H9 (cell line): ENCODE measurements around the gene FCSK. TPM values are rescaled to one million over a fixed set of nuclear protein-coding genes. Genes with fewer than 3 reads are reported as not detected.

Source experiments
- DNase-seq: peaks from one replicate; pipeline ENCODE4 v3.0.0-alpha.2; 2017
- H2AFZ ChIP-seq: one replicate; pipeline ENCODE4 v1.6.1; 2013; ENCODE audit warnings: mild to moderate bottlenecking, low read length, control low read depth, moderate library complexity
- H2AK5ac ChIP-seq: 2 replicates; pipeline ENCODE4 v1.6.1; 2013; ENCODE audit warnings: low read length, control low read depth, mixed read lengths; ENCODE audit not compliant: insufficient read length
- H2BK120ac ChIP-seq: one replicate; pipeline ENCODE4 v1.6.1; 2013; ENCODE audit warnings: low read depth, mild to moderate bottlenecking, low read length, control low read depth, inconsistent platforms; ENCODE audit not compliant: poor library complexity, severe bottlenecking
- H2BK12ac ChIP-seq: 2 replicates; pipeline ENCODE4 v1.6.1; 2013; ENCODE audit warnings: low read length, control low read depth, mixed read lengths, low read depth; ENCODE audit not compliant: insufficient read length
- H2BK15ac ChIP-seq: 2 replicates; pipeline ENCODE4 v1.6.1; 2013; ENCODE audit warnings: low read depth, low read length, control low read depth
- H2BK20ac ChIP-seq: one replicate; pipeline ENCODE4 v1.6.1; 2013; ENCODE audit warnings: low read depth, mild to moderate bottlenecking, low read length, control low read depth, inconsistent platforms; ENCODE audit not compliant: poor library complexity, severe bottlenecking
- H2BK5ac ChIP-seq: 2 replicates; pipeline ENCODE4 v1.6.1; 2013; ENCODE audit warnings: low read length, control low read depth, mixed read lengths; ENCODE audit not compliant: insufficient read length
- H3K14ac ChIP-seq: 2 replicates; pipeline ENCODE4 v1.6.1; 2013; ENCODE audit warnings: low read length, control low read depth; ENCODE audit not compliant: insufficient read depth
- H3K18ac ChIP-seq: 2 replicates; pipeline ENCODE4 v1.6.1; 2013; ENCODE audit warnings: low read depth, mild to moderate bottlenecking, mixed read lengths, low read length, control low read depth; ENCODE audit not compliant: insufficient read length
- H3K23ac ChIP-seq: 2 replicates; pipeline ENCODE4 v1.6.1; 2013; ENCODE audit warnings: low read length, control low read depth, mixed read lengths, low read depth; ENCODE audit not compliant: insufficient read length
- H3K23me2 ChIP-seq: 2 replicates; pipeline ENCODE4 v1.6.1; 2013; ENCODE audit warnings: low read depth, mild to moderate bottlenecking, mixed read lengths, low read length, control low read depth; ENCODE audit not compliant: insufficient read length, poor library complexity, severe bottlenecking
- H3K27ac ChIP-seq: 2 replicates; pipeline ENCODE4 v1.5.1; 2013; ENCODE audit warnings: low read length, control low read depth, mixed read lengths, low read depth; ENCODE audit not compliant: insufficient read length
- H3K27me3 ChIP-seq: 2 replicates; pipeline ENCODE4 v1.6.1; 2013; ENCODE audit warnings: low read length, control low read depth, inconsistent platforms; ENCODE audit not compliant: insufficient read depth
- H3K4ac ChIP-seq: 2 replicates; pipeline ENCODE4 v1.6.1; 2013; ENCODE audit warnings: low read depth, mild to moderate bottlenecking, control low read depth, inconsistent platforms, low read length, moderate library complexity
- H3K4me1 ChIP-seq: 2 replicates; pipeline ENCODE4 v1.6.1; 2013; ENCODE audit warnings: low read length, control low read depth, inconsistent platforms; ENCODE audit not compliant: insufficient read depth
- H3K4me2 ChIP-seq: 2 replicates; pipeline ENCODE4 v1.6.1; 2013; ENCODE audit warnings: low read length, control low read depth, mixed read lengths; ENCODE audit not compliant: insufficient read length, insufficient read depth
- H3K56ac ChIP-seq: 2 replicates; pipeline ENCODE4 v1.6.1; 2013; ENCODE audit warnings: low read depth, mild to moderate bottlenecking, mixed read lengths, low read length, control low read depth; ENCODE audit not compliant: insufficient read length
- H3K79me1 ChIP-seq: 2 replicates; pipeline ENCODE4 v1.6.1; 2013; ENCODE audit warnings: low read depth, mild to moderate bottlenecking, moderate library complexity, low read length, control low read depth, inconsistent platforms; ENCODE audit not compliant: insufficient read depth, poor library complexity, severe bottlenecking
- H3K79me2 ChIP-seq: 2 replicates; pipeline ENCODE4 v1.6.1; 2013; ENCODE audit warnings: low read length, control low read depth, inconsistent platforms; ENCODE audit not compliant: insufficient read depth
- H3K9ac ChIP-seq: 2 replicates; pipeline ENCODE4 v1.6.1; 2013; ENCODE audit warnings: low read length, control low read depth, mixed read lengths; ENCODE audit not compliant: insufficient read length; ENCODE audit errors: extremely low read depth
- H3K9me3 ChIP-seq: one replicate; pipeline ENCODE4 v1.6.1; 2013; ENCODE audit warnings: low read depth, low read length, inconsistent platforms; ENCODE audit not compliant: control insufficient read depth
- H3T11ph ChIP-seq: one replicate; pipeline ENCODE4 v1.6.1; 2013; ENCODE audit warnings: mild to moderate bottlenecking, low read length, control low read depth, inconsistent platforms
- H4K20me1 ChIP-seq: one replicate; pipeline ENCODE4 v1.6.1; 2013; ENCODE audit not compliant: control insufficient read depth, insufficient read length, insufficient read depth
- H4K5ac ChIP-seq: 2 replicates; pipeline ENCODE4 v1.6.1; 2013; ENCODE audit warnings: low read depth, mild to moderate bottlenecking, mixed read lengths, low read length, control low read depth; ENCODE audit not compliant: insufficient read length
- H4K8ac ChIP-seq: replicated peaks from 2 replicates; pipeline ENCODE4 v1.6.1; 2013; ENCODE audit warnings: low read length, control low read depth, mixed read lengths, low read depth; ENCODE audit not compliant: insufficient read length
- H4K91ac ChIP-seq: 2 replicates; pipeline ENCODE4 v1.6.1; 2013; ENCODE audit warnings: low read depth, mild to moderate bottlenecking, moderate library complexity, mixed read lengths, low read length, control low read depth; ENCODE audit not compliant: insufficient read length
- H3K27ac Mint-ChIP-seq, 3 experiments: 2 replicates in 2 of 3; 3 replicates in 1 of 3; pipeline ENCODE4 v1.8.0; 2020 to 2021; ENCODE audit warnings: mixed read lengths in 3 of 3, mild to moderate bottlenecking in 1 of 3, moderate library complexity in 1 of 3
- H3K27me3 Mint-ChIP-seq: 2 replicates; pipeline ENCODE4 v1.8.0; 2021; ENCODE audit warnings: low read depth, mild to moderate bottlenecking, moderate library complexity, mixed read lengths
- H3K36me3 Mint-ChIP-seq, 3 experiments: 2 replicates in 2 of 3; 3 replicates in 1 of 3; pipeline ENCODE4 v1.8.0; 2020 to 2021; ENCODE audit warnings: low read depth in 3 of 3, mixed read lengths in 3 of 3; ENCODE audit not compliant: insufficient read depth in 1 of 3
- H3K4me1 Mint-ChIP-seq, 2 experiments: 2 replicates each; pipeline ENCODE4 v1.8.0; 2020; ENCODE audit warnings: mixed read lengths in 2 of 2
- H3K4me3 Mint-ChIP-seq, 2 experiments: 2 replicates in 1 of 2; 3 replicates in 1 of 2; pipeline ENCODE4 v1.8.0; 2020 to 2021; ENCODE audit warnings: mild to moderate bottlenecking in 2 of 2, mixed read lengths in 2 of 2, moderate library complexity in 1 of 2
- H3K9me3 Mint-ChIP-seq, 2 experiments: 2 replicates in 1 of 2; 3 replicates in 1 of 2; pipeline ENCODE4 v1.8.0; 2020; ENCODE audit warnings: mild to moderate bottlenecking in 2 of 2, mixed read lengths in 2 of 2, moderate library complexity in 1 of 2
- CTCF ChIP-seq: fragments of 200-600 bp; sonication (generic); conservative IDR thresholded peaks from 3 replicates; pipeline ENCODE4 v1.8.0; 2021; ENCODE audit warnings: antibody characterized with exemption, mild to moderate bottlenecking
- WGBS: extraction: QIAGEN DNeasy Blood & Tissue Kit; methylation state at CpG from one replicate; pipeline ENCODE4 v1.1.7; 2013; ENCODE audit warnings: missing lambda C conversion rate, low lambda C conversion rate, mixed read lengths; ENCODE audit not compliant: insufficient read length; ENCODE audit errors: extremely low coverage; 5-methylcytosine and 5-hydroxymethylcytosine counted together
- total RNA-seq: library from RNA; stranded (reverse); gene quantifications from 2 replicates; pipeline ENCODE4 v1.2.1, GENCODE V29; 2021

The FCSK gene
- total RNA-seq, 1 experiment from 2014 or later, result 6.5 TPM

- Histone ChIP-seq H2BK20ac (no peak overlapping the region), H2AK5ac (no peak overlapping the region), H2BK12ac (no peak overlapping the region), H4K8ac (no peak overlapping the region), H3K4ac (no peak overlapping the region), H2BK15ac (no peak overlapping the region), H3K79me1 (no peaks in the 10 kb centered on the region), H3K27me3 (no peaks in the 10 kb centered on the region), H3K56ac (no peak overlapping the region), H3K9me3 (no peaks in the 10 kb centered on the region), H2BK5ac (no peak overlapping the region), H3K23me2 (peaks cover 11% of the 10 kb centered on the region), H2BK120ac (no peak overlapping the region), H3K23ac (no peak overlapping the region), H4K91ac (no peak overlapping the region), H3K4me2 (no peak overlapping the region), H2AFZ (no peak overlapping the region), H3K4me1 (peaks cover 5% of the 10 kb centered on the region), H3K9ac (no peak overlapping the region), H3K79me2 (peaks cover 5% of the 10 kb centered on the region; the same call in 1 of the 2 replicates), H3T11ph (no peak overlapping the region), H3K18ac (no peak overlapping the region), H4K5ac (no peak overlapping the region), H3K14ac (no peak overlapping the region), H4K20me1 (no peaks in the 10 kb centered on the region), H3K27ac (no peak overlapping the region)
- Mint-ChIP-seq H3K4me3 (0 out of 5 replicates have a peak overlapping the region, but pooled peaks of 1 of the 2 experiments have one; percentile 55), H3K36me3 (no peaks in the 10 kb centered on the region; a peak in 2 of 7 replicates), H3K4me1 (peaks cover 27% of the 10 kb centered on the region in 2 experiments), H3K9me3 (peaks cover 0 to 2% of the 10 kb centered on the region in 2 experiments; a peak in 1 of 5 replicates), H3K27ac (no peak overlapping the region), H3K27me3 (no peaks in the 10 kb centered on the region; the same call in 1 of the 2 replicates)
- no peak for DNase-seq
- no peak for TF ChIP-seq CTCF
- WGBS, result no CpG with 5 or more reads among the region's 8 CpGs
Observed at GRCh38 chr16:70441406-70441990, 12.9 kb upstream of the FCSK start.
